HT-29 (cell line): Measurements from ENCODE around the gene CRX. TPM values are rescaled to one million over a fixed set of nuclear protein-coding genes. Genes with fewer than 3 reads are reported as not detected.
"Not testable (repeated sequence)": the region's sequence is repeated elsewhere in the genome, so short reads cannot be mapped to it uniquely, and the experiment has no call there.

Experiments
- DNase-seq: peaks from one replicate; pipeline ENCODE4 v3.0.0-alpha.2; 2015; ENCODE audit warnings: low spot score
- total RNA-seq: library from RNA; depleted of rRNA; stranded (reverse); fragments of >200 nt; shearing (Covaris generic); gene quantifications from 2 replicates; pipeline ENCODE4 v1.2.3, GENCODE V29; 2014; rRNA removed

CRX gene
- total RNA-seq = not detected in 2 replicates

GRCh38 chr19:47821460-47822020 lies at the start of gene CRX:
TSS of gene CRX (plus strand) at chr19:47821937. CDS start at chr19:47834444, 12,507 bp downstream.
- no peak for DNase-seq

DNA sequence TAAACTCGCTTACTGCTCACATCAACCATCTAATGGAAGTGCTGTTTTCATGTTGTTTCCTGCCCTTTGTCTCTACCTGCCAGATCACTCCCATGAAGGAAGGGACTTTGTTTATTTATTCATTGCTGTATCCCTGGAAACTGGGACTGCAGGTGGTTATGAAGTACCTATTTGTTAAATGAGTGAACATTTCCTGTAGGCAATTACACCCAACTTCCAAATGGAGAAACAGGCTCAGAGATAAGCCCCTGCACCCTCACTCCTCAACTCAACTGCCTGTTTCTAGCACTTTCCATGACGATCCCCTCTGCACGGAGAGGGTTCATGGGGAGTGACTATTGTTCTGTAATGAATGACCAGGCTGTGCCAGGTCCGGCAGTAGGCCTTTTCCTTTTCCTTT lies 45.2 kb upstream of the CRX start:
- peak; percentile 97 for DNase-seq

- peak; percentile 64 for DNase-seq
These were observed 44.3 kb upstream of the CRX start for GRCh38 chr19:47777245-47778048.

DNA sequence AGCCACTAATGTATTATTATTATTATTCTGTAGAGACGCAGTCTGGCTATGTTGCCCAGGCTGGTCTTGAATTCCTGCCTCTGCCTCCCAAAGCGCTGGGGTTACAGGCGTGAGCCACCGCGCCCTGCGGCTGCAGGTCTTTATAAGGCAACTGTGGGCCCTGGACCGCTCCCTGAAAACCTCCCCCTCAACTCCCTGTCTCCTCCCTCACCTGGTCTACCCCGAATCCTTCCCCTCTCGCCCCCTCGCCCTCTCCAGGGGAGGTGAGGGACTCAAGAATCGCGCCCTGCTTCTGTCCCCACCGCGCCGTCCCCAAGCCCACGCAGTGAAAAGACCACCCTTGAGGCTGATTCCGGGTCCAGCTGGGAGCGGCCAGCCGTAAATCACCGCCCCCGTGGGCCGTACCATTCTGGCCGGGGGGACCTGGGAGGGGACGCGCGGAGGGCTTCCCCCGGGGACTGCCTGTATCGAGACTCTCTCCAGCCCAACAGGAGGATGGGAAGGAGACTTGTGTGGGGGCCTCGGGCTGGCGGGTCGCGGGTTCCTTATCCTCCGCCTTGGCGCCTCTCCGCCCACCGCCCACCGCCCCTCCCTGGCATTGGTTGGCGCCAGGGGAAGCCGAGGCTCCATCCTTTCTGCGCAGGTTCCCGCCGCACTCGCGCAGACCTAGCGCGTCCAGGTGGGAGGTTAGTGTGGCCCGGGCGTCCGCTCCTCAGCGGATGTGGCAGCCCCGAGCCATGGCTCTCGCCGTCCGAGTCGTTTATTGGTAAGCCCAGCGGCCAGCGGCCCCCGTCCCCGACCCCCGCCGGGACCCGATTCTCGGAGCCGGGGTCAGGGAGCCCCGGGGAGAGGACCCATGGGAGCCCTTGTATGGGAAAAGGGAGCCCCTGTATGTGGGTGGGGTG lies 43.4 kb upstream of the CRX start, which contains the start of gene SELENOW:
Gene SELENOW, plus strand, starts transcription at position 655 of the 905 bp plus-strand sequence. Its CDS starts 83 bp downstream, at position 738.
- DNase-seq = peak; percentile 93

DNA sequence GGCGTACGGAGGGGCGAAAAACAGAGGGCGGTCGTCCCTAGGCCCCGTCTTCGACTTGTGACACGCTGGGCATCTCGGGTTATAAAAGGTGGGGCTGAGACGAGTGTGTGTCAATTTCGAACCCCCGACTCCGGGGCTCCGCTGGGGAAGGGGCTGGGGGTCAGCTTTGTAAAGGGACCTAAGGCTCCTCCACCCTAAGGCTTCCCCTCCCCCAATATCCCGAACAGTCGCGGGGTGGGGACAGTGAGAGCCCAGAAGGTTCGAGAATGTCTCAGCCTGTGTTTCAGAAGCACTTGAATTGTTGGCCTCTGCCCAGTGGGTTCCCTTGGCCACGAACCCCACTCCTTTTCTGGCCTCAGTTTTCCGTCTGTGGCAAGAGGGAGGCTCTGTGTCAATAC lies 42.8 kb upstream of the CRX start:
- peak; percentile 63 for DNase-seq

GRCh38 chr19:47779524-47780214 lies 42.1 kb upstream of the CRX start:
- DNase-seq = no peak

GRCh38 chr19:47780215-47780551 lies 41.6 kb upstream of the CRX start:
- no peak for DNase-seq

GRCh38 chr19:47781590-47782262 lies 40.0 kb upstream of the CRX start:
- DNase-seq = no peak

- DNase-seq = no peak
These were observed 35.2 kb upstream of the CRX start for GRCh38 chr19:47786566-47786965.

DNA sequence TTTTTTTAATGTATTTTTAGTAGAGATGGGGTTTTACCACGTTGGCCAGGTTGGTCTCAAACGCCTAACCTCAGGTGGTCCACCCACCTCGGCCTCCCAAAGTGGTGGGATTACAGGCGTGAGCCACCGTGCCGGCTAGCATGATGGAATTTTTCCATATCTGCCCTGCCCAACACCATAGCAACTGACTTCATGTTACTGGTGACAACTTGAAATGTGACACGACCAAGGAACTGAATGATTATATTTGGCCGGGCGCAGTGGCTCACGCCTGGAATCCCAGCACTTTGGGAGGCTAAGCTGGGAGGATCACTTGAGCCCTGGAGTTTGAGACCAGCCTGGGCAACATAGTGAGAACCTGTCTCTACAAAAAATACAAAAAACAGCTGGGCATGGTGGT lies 34.4 kb upstream of the CRX start:
- not testable (repeated sequence) for DNase-seq

DNA sequence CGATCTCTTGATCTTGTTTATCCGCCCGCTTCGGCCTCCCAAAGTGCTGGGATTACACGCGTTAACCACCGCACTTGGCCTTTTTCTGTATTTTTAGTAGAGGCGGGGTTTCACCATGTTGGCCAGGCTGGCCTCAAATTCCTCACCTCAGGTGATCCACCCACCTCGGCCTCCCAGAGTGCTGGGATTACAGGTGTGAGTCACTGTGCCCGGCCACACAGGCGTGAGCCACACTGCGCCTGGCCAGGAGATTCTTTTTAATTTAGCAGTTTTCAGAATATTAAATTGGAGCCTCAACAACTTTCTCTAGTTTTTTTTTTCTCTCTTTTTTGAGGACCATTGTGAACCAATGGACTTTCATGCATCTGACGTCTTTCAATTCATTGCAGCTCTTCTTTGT lies 31.9 kb upstream of the CRX start:
- not testable (repeated sequence) for DNase-seq

- peak; percentile 89 for DNase-seq
These were observed 31.3 kb upstream of the CRX start for GRCh38 chr19:47790398-47790814.

GRCh38 chr19:47792616-47793015 lies 29.1 kb upstream of the CRX start:
- DNase-seq = no peak

DNA sequence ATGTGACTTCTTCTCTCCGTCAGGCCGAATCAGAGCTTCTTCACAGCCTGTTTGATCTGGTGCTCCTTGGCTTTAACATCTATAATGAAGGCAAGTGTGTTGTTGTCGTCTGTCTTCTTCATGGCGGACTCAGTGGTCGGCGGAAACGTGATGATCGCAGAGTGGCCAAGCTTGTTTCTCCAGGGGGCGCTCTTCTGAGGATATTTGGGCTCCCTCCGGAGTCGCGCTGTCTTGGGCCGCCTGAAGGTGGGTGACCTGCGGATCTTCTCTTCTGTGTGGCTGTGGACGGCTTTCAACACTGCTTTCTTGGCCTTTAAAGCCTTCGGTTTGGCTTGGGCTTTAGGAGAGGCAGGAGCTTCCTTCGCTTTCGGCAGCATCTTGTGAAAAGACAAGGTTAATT lies 27.2 kb upstream of the CRX start:
- DNase-seq = no peak

GRCh38 chr19:47796785-47797184 lies 25.0 kb upstream of the CRX start:
- no peak for DNase-seq

DNA sequence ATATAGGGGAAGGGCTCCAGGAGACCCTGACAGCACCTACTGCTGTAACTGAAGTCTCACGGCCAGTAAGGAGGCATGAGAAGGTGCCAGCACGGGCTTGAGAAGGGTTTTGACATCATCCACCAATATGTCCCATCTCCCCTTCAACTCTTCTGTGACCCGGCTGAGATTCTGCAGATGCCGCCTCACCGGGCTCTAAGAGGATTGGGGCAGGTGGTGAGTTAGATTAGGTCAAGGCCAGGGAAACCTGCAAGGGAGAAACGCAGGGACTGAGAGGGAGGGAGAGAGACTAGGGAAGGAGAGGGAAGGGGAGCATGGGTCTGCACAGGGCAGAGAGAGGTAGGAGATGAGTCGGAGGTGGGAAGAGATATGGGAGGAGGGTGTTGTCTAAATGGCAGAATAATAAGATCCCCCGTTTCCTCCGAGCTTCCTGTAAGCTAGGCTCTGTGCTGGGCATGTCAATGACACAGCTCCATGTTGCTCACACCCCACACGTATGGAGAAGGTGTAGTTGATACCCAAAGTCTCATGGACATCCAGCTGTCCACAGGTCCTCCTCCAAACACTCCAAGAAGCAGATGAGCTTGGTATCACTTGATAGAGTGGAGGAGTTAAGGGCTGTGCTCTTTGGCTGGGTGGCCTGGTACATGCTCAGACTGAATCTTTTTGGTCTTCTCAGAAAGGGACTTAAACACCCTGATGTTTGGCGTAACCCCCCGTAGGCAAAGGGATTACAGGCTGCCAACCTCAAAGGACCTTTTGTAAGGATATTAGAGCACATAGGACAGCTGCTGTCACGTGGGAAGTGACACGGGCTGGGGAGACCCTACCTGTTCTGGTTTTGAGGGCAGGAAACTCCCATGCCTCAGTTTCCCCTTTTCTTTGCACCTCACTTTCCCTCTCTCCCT lies 23.5 kb upstream of the CRX start:
- no peak for DNase-seq

- DNase-seq = no peak
These were observed 22.9 kb upstream of the CRX start for GRCh38 chr19:47798904-47799266.

DNA sequence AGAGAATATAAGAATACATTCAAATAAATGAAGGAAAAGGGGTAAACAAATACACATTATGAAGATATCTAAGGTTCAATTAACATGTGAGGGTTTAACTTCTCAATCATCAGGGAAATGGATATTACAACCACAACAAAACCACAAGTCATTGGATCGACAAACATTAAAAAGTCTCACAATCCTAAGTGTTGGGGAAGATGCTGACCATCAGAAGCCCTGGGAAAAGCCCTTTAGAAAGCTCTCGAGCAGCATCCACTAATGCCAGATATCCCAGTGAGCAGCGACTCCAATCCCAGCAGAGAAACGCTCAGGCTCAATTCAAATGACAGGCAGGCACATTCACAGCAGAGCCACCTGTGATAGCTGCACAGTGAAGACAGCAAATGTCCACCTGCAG lies 20.5 kb upstream of the CRX start:
- DNase-seq = no peak

- no peak for DNase-seq
These were observed 19.2 kb upstream of the CRX start for GRCh38 chr19:47802521-47803043.

GRCh38 chr19:47803148-47803547 lies 18.6 kb upstream of the CRX start:
- not testable (repeated sequence) for DNase-seq
